ENCODE measurements around the gene MACROD2.

DNA sequence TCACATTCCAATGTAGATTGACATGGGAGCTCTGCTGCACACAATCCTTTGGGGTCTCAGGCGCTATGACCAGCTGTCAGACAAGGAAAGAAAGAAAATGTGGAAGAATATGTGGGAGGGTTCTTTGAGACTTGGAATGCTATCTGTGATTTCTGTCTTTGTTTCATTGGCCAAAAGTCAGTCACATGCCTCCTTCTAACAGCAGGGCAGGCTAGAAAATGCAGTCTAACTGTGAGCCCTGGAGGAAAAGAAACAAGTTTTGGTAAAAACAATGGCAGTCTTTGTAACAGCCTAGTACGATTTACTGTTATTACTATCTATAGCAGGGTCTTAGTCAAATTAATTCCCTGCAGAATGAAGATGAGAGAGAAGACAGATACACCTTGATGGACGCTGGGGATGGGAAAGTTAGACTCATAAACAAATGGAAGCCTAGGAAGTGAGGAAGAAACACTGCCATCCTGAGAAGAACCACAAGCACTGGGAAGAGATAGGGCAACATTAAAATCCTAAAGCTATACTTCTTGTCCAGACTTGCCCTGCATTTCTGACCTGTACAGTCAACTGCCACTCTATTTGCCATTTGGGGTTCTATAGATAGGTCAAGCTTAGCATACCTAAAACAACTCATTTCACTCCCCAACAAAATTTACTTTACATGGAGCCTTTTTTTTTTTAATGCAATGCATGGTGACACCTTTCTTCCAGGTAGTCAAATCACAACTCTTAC lies 1744.9 kb downstream of the MACROD2 start:
- TF ChIP-seq, protein P1, sequence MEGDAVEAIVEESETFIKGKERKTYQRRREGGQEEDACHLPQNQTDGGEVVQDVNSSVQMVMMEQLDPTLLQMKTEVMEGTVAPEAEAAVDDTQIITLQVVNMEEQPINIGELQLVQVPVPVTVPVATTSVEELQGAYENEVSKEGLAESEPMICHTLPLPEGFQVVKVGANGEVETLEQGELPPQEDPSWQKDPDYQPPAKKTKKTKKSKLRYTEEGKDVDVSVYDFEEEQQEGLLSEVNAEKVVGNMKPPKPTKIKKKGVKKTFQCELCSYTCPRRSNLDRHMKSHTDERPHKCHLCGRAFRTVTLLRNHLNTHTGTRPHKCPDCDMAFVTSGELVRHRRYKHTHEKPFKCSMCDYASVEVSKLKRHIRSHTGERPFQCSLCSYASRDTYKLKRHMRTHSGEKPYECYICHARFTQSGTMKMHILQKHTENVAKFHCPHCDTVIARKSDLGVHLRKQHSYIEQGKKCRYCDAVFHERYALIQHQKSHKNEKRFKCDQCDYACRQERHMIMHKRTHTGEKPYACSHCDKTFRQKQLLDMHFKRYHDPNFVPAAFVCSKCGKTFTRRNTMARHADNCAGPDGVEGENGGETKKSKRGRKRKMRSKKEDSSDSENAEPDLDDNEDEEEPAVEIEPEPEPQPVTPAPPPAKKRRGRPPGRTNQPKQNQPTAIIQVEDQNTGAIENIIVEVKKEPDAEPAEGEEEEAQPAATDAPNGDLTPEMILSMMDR (IDR thresholded peaks at IDR 0.05; ENCODE audit: insufficient read depth, low read length, poor library complexity, severe bottlenecking), result no peak
- no peak for TF ChIP-seq EZH2phosphoT487 (conservative IDR thresholded peaks at IDR 0.05; ENCODE audit: low read length)
